ENCODE measurements around the gene SUGCT.
A peak's percentile ranks its signal among the peaks of the same experiment; 100 is the strongest.

Gene SUGCT

GRCh38 chr7:40134428-40135316 lies at the start of gene SUGCT, which contains the start of gene MPLKIP:
Gene SUGCT, plus strand, starts transcription at chr7:40135005.
Gene MPLKIP, minus strand, starts transcription at chr7:40134622. Its CDS starts 55 bp downstream, at chr7:40134567.
- Histone ChIP-seq H3K9me2 (replicated peaks; ENCODE audit: low read depth, low read length) (no peaks in the 10 kb centered on the region), H3K79me2 (ENCODE audit: insufficient read depth, low read length) (peaks cover 47% of the 10 kb centered on the region), H3K4me1 (ENCODE audit: insufficient read depth, low read length, poor library complexity, severe bottlenecking) (peaks cover 33% of the 10 kb centered on the region), H3F3A (ENCODE audit: low read depth) (no peaks in the 10 kb centered on the region), H3K4me3 (ENCODE audit: low read length, poor library complexity, severe bottlenecking) (peak within 1 kb of the TSS; percentile 99), H3K36me3 (ENCODE audit: insufficient read depth, low read length) (no peaks in the 10 kb centered on the region), H3K4me2 (ENCODE audit: low read depth, low read length, poor library complexity, severe bottlenecking) (peak within 1 kb of the TSS; percentile 84), H3K27me3 (ENCODE audit: insufficient read depth, low read length, poor library complexity, severe bottlenecking) (no peaks in the 10 kb centered on the region), H4K20me1 (ENCODE audit: insufficient read depth, low read length, poor library complexity, severe bottlenecking) (peaks cover 29% of the 10 kb centered on the region), H3K9me3 (ENCODE audit: insufficient read depth, low read depth, low read length) (no peaks in the 10 kb centered on the region), H2AFZ (ENCODE audit: low read length) (peak within 1 kb of the TSS; percentile 94), H3K9ac (ENCODE audit: low read depth, low read length, poor library complexity, severe bottlenecking) (peak within 1 kb of the TSS; percentile 93)
- no peak for TF ChIP-seq EZH2phosphoT487 (IDR thresholded peaks at IDR 0.05; ENCODE audit: borderline replicate concordance)
- TF ChIP-seq, protein P1, sequence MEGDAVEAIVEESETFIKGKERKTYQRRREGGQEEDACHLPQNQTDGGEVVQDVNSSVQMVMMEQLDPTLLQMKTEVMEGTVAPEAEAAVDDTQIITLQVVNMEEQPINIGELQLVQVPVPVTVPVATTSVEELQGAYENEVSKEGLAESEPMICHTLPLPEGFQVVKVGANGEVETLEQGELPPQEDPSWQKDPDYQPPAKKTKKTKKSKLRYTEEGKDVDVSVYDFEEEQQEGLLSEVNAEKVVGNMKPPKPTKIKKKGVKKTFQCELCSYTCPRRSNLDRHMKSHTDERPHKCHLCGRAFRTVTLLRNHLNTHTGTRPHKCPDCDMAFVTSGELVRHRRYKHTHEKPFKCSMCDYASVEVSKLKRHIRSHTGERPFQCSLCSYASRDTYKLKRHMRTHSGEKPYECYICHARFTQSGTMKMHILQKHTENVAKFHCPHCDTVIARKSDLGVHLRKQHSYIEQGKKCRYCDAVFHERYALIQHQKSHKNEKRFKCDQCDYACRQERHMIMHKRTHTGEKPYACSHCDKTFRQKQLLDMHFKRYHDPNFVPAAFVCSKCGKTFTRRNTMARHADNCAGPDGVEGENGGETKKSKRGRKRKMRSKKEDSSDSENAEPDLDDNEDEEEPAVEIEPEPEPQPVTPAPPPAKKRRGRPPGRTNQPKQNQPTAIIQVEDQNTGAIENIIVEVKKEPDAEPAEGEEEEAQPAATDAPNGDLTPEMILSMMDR (conservative IDR thresholded peaks at IDR 0.05; ENCODE audit: low read length) = peak; percentile 89

DNA sequence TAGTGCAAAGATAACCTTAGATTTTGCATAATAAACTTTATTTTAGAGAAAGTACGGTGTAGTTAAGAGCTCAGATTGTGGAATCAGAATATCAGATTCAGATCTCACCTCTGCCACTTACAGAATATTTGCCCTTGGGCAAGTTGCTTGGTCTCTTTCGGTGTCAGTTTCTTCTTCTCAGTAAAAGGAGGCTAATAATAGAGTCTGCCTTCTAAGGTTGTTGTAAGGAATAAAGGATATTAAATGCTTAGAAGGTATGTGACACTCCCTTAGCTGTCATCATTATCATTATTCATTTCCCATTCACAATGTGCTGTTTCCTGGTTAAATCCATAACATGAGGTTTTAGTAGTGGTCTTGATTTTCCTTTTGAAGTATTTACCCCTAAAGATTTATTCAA lies 42.6 kb upstream of the SUGCT start:
- H3K4me3 ChIP-seq (ENCODE audit: low read length, poor library complexity, severe bottlenecking) = no peak overlapping the region
- TF ChIP-seq, protein P1 (conservative IDR thresholded peaks at IDR 0.05; ENCODE audit: low read length) = no peak
- TF ChIP-seq EZH2phosphoT487 (IDR thresholded peaks at IDR 0.05; ENCODE audit: borderline replicate concordance) = no peak
- H3K36me3 ChIP-seq (ENCODE audit: insufficient read depth, low read length) = peaks cover 81% of the 10 kb centered on the region
- H2AFZ ChIP-seq (ENCODE audit: low read length) = no peak overlapping the region
- no peaks in the 10 kb centered on the region for H3K9me3 ChIP-seq (ENCODE audit: insufficient read depth, low read depth, low read length)
- no peaks in the 10 kb centered on the region for H3F3A ChIP-seq (ENCODE audit: low read depth)
- H3K4me2 ChIP-seq (ENCODE audit: low read depth, low read length, poor library complexity, severe bottlenecking) = no peak overlapping the region
- H3K9ac ChIP-seq (ENCODE audit: low read depth, low read length, poor library complexity, severe bottlenecking) = no peak overlapping the region
- no peaks in the 10 kb centered on the region for H4K20me1 ChIP-seq (ENCODE audit: insufficient read depth, low read length, poor library complexity, severe bottlenecking)
- H3K27me3 ChIP-seq (ENCODE audit: insufficient read depth, low read length, poor library complexity, severe bottlenecking) = no peaks in the 10 kb centered on the region
- H3K9me2 ChIP-seq (replicated peaks; ENCODE audit: low read depth, low read length) = no peaks in the 10 kb centered on the region
- no peaks in the 10 kb centered on the region for H3K79me2 ChIP-seq (ENCODE audit: insufficient read depth, low read length)
- no peaks in the 10 kb centered on the region for H3K4me1 ChIP-seq (ENCODE audit: insufficient read depth, low read length, poor library complexity, severe bottlenecking)

DNA sequence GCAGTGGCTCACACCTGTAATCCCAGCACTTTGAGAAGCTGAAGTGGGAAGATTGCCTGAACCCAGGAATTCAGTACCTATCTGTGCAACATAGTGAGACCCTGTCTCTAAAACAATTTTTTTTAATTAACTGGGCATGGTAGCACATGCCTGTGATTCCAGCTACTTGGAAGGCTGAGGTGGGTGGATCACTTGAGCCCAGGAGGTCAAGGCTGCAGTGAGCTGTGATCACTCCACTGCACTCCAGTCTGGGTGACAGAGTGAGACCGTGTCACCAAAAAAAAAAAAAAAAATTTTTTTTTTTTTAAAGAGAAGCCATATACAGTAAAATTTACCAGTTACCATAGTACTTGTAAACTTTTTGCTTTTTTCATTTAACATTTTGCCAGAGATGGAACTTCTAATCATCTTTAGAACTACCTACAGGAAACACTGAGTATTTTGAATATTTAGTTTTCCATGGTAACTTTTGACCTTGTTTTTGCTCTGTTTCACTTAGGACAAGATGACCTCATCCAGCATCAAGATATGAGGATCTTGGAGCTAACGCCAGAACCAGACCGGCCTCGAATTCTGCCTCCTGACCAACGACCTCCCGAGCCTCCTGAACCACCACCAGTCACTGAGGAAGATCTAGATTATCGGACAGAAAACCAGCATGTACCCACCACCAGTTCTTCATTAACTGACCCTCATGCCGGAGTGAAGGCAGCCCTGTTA lies 41.0 kb upstream of the SUGCT start:
- Histone ChIP-seq H2AFZ (ENCODE audit: low read length) (no peak overlapping the region), H3K4me2 (ENCODE audit: low read depth, low read length, poor library complexity, severe bottlenecking) (no peak overlapping the region)

More for the DNA sequence above, 41.0 kb upstream of the SUGCT start:
- Histone ChIP-seq H3K79me2 (ENCODE audit: insufficient read depth, low read length) (no peaks in the 10 kb centered on the region), H3K27me3 (ENCODE audit: insufficient read depth, low read length, poor library complexity, severe bottlenecking) (no peaks in the 10 kb centered on the region), H3K9ac (ENCODE audit: low read depth, low read length, poor library complexity, severe bottlenecking) (no peak overlapping the region), H3K9me2 (replicated peaks; ENCODE audit: low read depth, low read length) (no peaks in the 10 kb centered on the region), H3K4me3 (ENCODE audit: low read length, poor library complexity, severe bottlenecking) (no peak overlapping the region), H4K20me1 (ENCODE audit: insufficient read depth, low read length, poor library complexity, severe bottlenecking) (no peaks in the 10 kb centered on the region), H3K36me3 (ENCODE audit: insufficient read depth, low read length) (peaks cover 68% of the 10 kb centered on the region), H3K4me1 (ENCODE audit: insufficient read depth, low read length, poor library complexity, severe bottlenecking) (no peaks in the 10 kb centered on the region), H3F3A (ENCODE audit: low read depth) (no peaks in the 10 kb centered on the region), H3K9me3 (ENCODE audit: insufficient read depth, low read depth, low read length) (no peaks in the 10 kb centered on the region)
- TF ChIP-seq EZH2phosphoT487 (IDR thresholded peaks at IDR 0.05; ENCODE audit: borderline replicate concordance) = no peak
